Endodermal cell (in vitro differentiated cells): ENCODE measurements around the gene CEBPZOS. TPM values are rescaled to one million over a fixed set of nuclear protein-coding genes. Genes with fewer than 3 reads are reported as not detected.

Experiments
- DNase-seq: peaks from one replicate; pipeline ENCODE4 v3.0.0-alpha.2; 2017
- H3K27ac ChIP-seq: 2 replicates; pipeline ENCODE4 v1.5.1; 2013; ENCODE audit warnings: mild to moderate bottlenecking, low read depth, low read length, moderate library complexity
- H3K27me3 ChIP-seq: 2 replicates; pipeline ENCODE4 v1.6.1; 2013; ENCODE audit warnings: mild to moderate bottlenecking, low read length, moderate library complexity; ENCODE audit not compliant: insufficient read depth, control insufficient read depth, poor library complexity, severe bottlenecking
- H3K36me3 ChIP-seq: 2 replicates; pipeline ENCODE4 v1.7.0; 2013; ENCODE audit warnings: mild to moderate bottlenecking, low read length, moderate library complexity; ENCODE audit not compliant: control insufficient read depth, insufficient read depth
- H3K4me1 ChIP-seq: one replicate; pipeline ENCODE4 v1.7.0; 2013; ENCODE audit warnings: low read length; ENCODE audit not compliant: control insufficient read depth, insufficient read depth
- H3K4me3 ChIP-seq: 2 replicates; pipeline ENCODE4 v1.5.1; 2013; ENCODE audit warnings: mild to moderate bottlenecking, low read length, moderate library complexity
- H3K9ac ChIP-seq: 2 replicates; pipeline ENCODE4 v1.6.1; 2013; ENCODE audit warnings: mild to moderate bottlenecking, low read length, moderate library complexity; ENCODE audit not compliant: poor library complexity, severe bottlenecking; ENCODE audit errors: extremely low read depth
- H3K9me3 ChIP-seq: 2 replicates; pipeline ENCODE4 v1.6.1; 2013; ENCODE audit warnings: mild to moderate bottlenecking, low read length, moderate library complexity; ENCODE audit not compliant: control insufficient read depth
- H3K27ac Mint-ChIP-seq: 2 replicates; pipeline ENCODE4 v1.8.0; 2020; ENCODE audit warnings: mixed read lengths
- H3K27me3 Mint-ChIP-seq: 2 replicates; pipeline ENCODE4 v1.8.0; 2021; ENCODE audit warnings: mild to moderate bottlenecking, mixed read lengths; ENCODE audit not compliant: insufficient read depth
- H3K36me3 Mint-ChIP-seq: 2 replicates; pipeline ENCODE4 v1.8.0; 2020; ENCODE audit warnings: low read depth, mixed read lengths
- H3K4me1 Mint-ChIP-seq: 2 replicates; pipeline ENCODE4 v1.8.0; 2020; ENCODE audit warnings: mixed read lengths
- H3K4me3 Mint-ChIP-seq: 2 replicates; pipeline ENCODE4 v1.8.0; 2020; ENCODE audit warnings: mild to moderate bottlenecking, moderate library complexity, mixed read lengths
- H3K9me3 Mint-ChIP-seq: 2 replicates; pipeline ENCODE4 v1.8.0; 2020; ENCODE audit warnings: mild to moderate bottlenecking, mixed read lengths
- CTCF ChIP-seq: fragments of 200-600 bp; sonication (generic); conservative IDR thresholded peaks from 2 replicates; pipeline ENCODE4 v1.5.0; 2021; ENCODE audit warnings: antibody characterized with exemption, mild to moderate bottlenecking
- WGBS, 2 experiments: methylation state at CpG; one replicate each; pipeline versions ENCODE4 v1.1.5 to v1.1.7; 2013; ENCODE audit warnings: missing lambda C conversion rate in 2 of 2, mixed read lengths in 1 of 2; ENCODE audit not compliant: insufficient coverage in 1 of 2, insufficient read length in 1 of 2; 5-methylcytosine and 5-hydroxymethylcytosine counted together
- total RNA-seq, 2 donors: library from RNA; stranded (reverse); fragmentation: NEBNext Ultra II Directional in 1 of 2; extraction: Animal tissue kit (Norgen Biotek cat#: 25700) in 1 of 2; gene quantifications; 2 replicates in 1 of 2; 3 replicates in 1 of 2; pipeline ENCODE4 v1.2.1, GENCODE V29; 2021

The CEBPZOS gene
- total RNA-seq, 2 donors from 2014 or later, result 4.4 to 11.8 TPM

DNA sequence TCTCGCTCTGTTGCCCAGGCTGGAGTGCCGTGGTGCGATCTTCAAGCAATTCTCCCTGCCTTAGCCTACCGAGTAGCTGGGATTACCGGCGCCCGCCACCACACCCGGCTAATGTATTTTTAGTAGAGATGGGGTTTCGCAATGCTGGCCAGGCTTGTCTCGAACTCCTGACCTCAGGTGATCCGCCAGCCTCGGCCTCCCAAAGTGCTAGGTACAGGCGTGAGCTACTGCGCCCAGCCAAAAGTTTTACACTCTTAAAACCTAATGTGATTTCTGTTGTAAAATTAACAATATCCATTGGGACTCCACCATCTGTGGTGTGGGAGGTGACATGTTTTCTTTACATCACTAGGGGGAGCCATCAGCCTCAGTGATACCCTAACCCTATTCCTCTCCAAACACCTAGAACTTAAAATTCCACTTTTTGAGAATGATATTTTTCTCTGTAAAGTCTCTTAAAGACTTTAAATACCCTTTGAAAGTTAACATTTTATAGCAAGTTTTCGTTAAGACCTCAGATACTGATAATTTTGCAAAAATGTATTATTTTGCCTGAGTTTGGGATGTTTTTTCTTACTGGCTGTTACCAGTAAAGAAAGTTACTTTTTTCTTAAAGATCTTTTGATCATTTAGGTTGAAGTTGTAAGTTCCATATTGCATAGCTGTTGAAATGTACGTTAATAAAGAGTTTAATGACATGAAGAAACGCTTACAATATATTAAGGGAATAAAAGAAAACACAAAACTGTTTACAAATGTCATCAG is 27.9 kb upstream of the CEBPZOS start:
- Histone ChIP-seq H3K27ac (no peak overlapping the region), H3K36me3 (no peaks in the 10 kb centered on the region), H3K9me3 (peaks cover 22% of the 10 kb centered on the region), H3K4me1 (no peaks in the 10 kb centered on the region), H3K9ac (no peak overlapping the region), H3K27me3 (no peaks in the 10 kb centered on the region), H3K4me3 (no peak overlapping the region)
- Mint-ChIP-seq H3K27ac (no peak overlapping the region), H3K4me3 (no peak overlapping the region), H3K4me1 (no peaks in the 10 kb centered on the region), H3K27me3 (no peaks in the 10 kb centered on the region), H3K9me3 (peaks cover 29% of the 10 kb centered on the region), H3K36me3 (no peaks in the 10 kb centered on the region)
- whole genome bisulfite sequencing, 2 experiments, result 56 to 76% methylated on average over 12 to 17 of the region's 17 CpGs
- peak; percentile 94 for TF ChIP-seq CTCF
- peak; percentile 65 for DNase-seq

- Mint-ChIP-seq H3K4me3 (no peak overlapping the region), H3K27ac (no peak overlapping the region), H3K36me3 (no peaks in the 10 kb centered on the region), H3K4me1 (no peaks in the 10 kb centered on the region), H3K9me3 (peaks cover 3% of the 10 kb centered on the region), H3K27me3 (no peaks in the 10 kb centered on the region)
- no peak overlapping the region for H3K9ac ChIP-seq
- H3K9me3 ChIP-seq, result no peaks in the 10 kb centered on the region
- no peak overlapping the region for H3K27ac ChIP-seq
- H3K27me3 ChIP-seq, result no peaks in the 10 kb centered on the region
- H3K4me1 ChIP-seq, result no peaks in the 10 kb centered on the region
- no peak overlapping the region for H3K4me3 ChIP-seq
- H3K36me3 ChIP-seq, result no peaks in the 10 kb centered on the region
- DNase-seq, result no peak
- TF ChIP-seq CTCF, result no peak
Observed at GRCh38 chr2:37171624-37171950, 24.7 kb upstream of the CEBPZOS start.

DNA sequence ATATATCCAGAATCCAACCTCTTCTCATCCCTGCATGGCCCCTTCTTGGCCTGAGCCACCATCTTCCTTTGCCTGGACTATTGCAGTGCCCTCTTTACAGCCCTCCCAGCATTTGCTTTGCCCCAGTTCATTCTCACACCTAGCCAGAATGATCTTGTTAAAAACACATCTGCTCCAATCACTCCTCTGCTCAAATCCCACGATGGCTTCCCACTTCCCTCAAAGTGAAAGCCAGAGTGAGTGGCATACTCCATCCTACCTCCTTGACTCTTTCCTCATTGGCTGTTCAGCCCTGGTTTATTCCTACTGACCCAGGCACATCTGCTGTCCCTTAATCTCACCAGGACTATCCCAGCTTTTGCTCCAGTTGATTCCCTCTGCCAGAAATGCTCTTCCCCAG is 22.6 kb upstream of the CEBPZOS start:
- H3K36me3 Mint-ChIP-seq, result no peaks in the 10 kb centered on the region
- H3K27ac Mint-ChIP-seq, result no peak overlapping the region
- no peak overlapping the region for H3K4me3 ChIP-seq
- no peaks in the 10 kb centered on the region for H3K27me3 ChIP-seq
- no peaks in the 10 kb centered on the region for H3K9me3 Mint-ChIP-seq
- 95 to 100% methylated on average over 1 of the region's 1 CpG for WGBS, 2 experiments
- H3K27ac ChIP-seq, result no peak overlapping the region
- H3K4me1 Mint-ChIP-seq, result no peaks in the 10 kb centered on the region
- no peaks in the 10 kb centered on the region for H3K27me3 Mint-ChIP-seq
- H3K4me3 Mint-ChIP-seq, result no peak overlapping the region
- H3K36me3 ChIP-seq, result no peaks in the 10 kb centered on the region
- H3K9ac ChIP-seq, result no peak overlapping the region
- no peak for TF ChIP-seq CTCF
- H3K9me3 ChIP-seq, result no peaks in the 10 kb centered on the region
- no peak for DNase-seq
- no peaks in the 10 kb centered on the region for H3K4me1 ChIP-seq
